A549 (cell line): ENCODE data around the gene PTPRG. TPM values are rescaled to one million over a fixed set of nuclear protein-coding genes. Genes with fewer than 3 reads are reported as not detected.

Experiments used
- ATAC-seq, 2 experiments: fragments of 200-7000 bp in 1 of 2; fragments of >200 bp in 1 of 2; cut with Nextera tagmentation in 1 of 2; cut with Tn5 transposase in 1 of 2; 3 replicates each; pipeline versions ENCODE4 v1.8.0 to v1.9.1; 2018 to 2020; ENCODE audit warnings: mild to moderate bottlenecking in 1 of 2, moderate library complexity in 1 of 2
- CTCF ChIA-PET: fragments of 300-600 bp; sonication (Branson Sonifier 250); formaldehyde crosslinking; extraction: SDS; loops from one replicate; lab custom pipeline; 2021; ENCODE audit warnings: antibody characterized with exemption, inconsistent platforms; lab: Yijun Ruan, JAX
- POLR2A ChIA-PET: fragments of 350-600 bp; formaldehyde crosslinking; extraction: SDS; loops from one replicate; lab custom pipeline; 2021; ENCODE audit warnings: antibody characterized with exemption, inconsistent platforms; lab: Yijun Ruan, JAX
- DNase-seq, 2 experiments: peaks; one replicate each; pipeline versions ENCODE4 v3.0.0 to v3.0.0-alpha.2; 2011 to 2016; ENCODE audit warnings: low read depth in 1 of 2, low spot score in 1 of 2
- FAIRE-seq: peaks from 2 replicates; lab custom pipeline; 2011; peaks lifted over from hg19 to GRCh38; lab: Jason Lieb, UNC
- H3K27ac ChIP-seq, 2 experiments: fragments of >200 bp; sonication (Bioruptor Twin); formaldehyde crosslinking; 3 replicates each; pipeline ENCODE4 v1.5.1; 2016 to 2017
- H3K4me1 ChIP-seq: fragments of >200 bp; sonication (Bioruptor Twin); formaldehyde crosslinking; 3 replicates; pipeline ENCODE4 v1.6.1; 2016
- H3K4me2 ChIP-seq: fragments of >200 bp; sonication (Bioruptor Twin); formaldehyde crosslinking; 3 replicates; pipeline ENCODE4 v1.6.1; 2016
- H3K4me3 ChIP-seq: fragments of >200 bp; sonication (Bioruptor Twin); formaldehyde crosslinking; 3 replicates; pipeline ENCODE4 v1.5.1; 2016
- H3K9me3 ChIP-seq: fragments of >200 bp; sonication (Bioruptor Twin); formaldehyde crosslinking; 3 replicates; pipeline ENCODE4 v1.6.1; 2016
- EHF ChIP-seq: fragments of 250-450 bp; sonication (Bioruptor Pico); IDR thresholded peaks from 2 replicates; pipeline ENCODE4 v1.5.0; 2020; ENCODE audit warnings: mild to moderate bottlenecking
- EP300 ChIP-seq, 2 experiments: fragments of >200 bp; sonication (Bioruptor Twin); formaldehyde crosslinking; IDR thresholded peaks; 2 replicates in 1 of 2; 3 replicates in 1 of 2; pipeline ENCODE4 v1.6.1; 2016 to 2017
- NPAS2 ChIP-seq: fragments of 250-450 bp; sonication (Bioruptor Pico); IDR thresholded peaks from 2 replicates; pipeline ENCODE4 v1.8.0; 2022; ENCODE audit warnings: mild to moderate bottlenecking, moderate library complexity, borderline replicate concordance
- NR3C1 ChIP-seq: fragments of >200 bp; sonication (Bioruptor Twin); formaldehyde crosslinking; IDR thresholded peaks from 3 replicates; pipeline ENCODE4 v1.6.1; 2017
- WGBS: methylation state at CpG from one replicate; pipeline ENCODE4 v1.1.6; 2017; ENCODE audit errors: missing lambda C conversion rate; 5-methylcytosine and 5-hydroxymethylcytosine counted together
- polyA plus RNA-seq, 4 experiments: library from polyadenylated mRNA; depleted of rRNA in 3 of 4; stranded (reverse); fragments of >200 nt; fragmentation: RNase III in 1 of 4; extraction: RNeasy Plus Mini Kit Qiagen cat#74134 plus additional on column Dnase treatment in 1 of 4; gene quantifications; 2 replicates in 3 of 4; 3 replicates in 1 of 4; pipeline ENCODE4 v1.2.3, GENCODE V29; 2011 to 2017
- TF ChIP-seq, protein P1 (sequence below): fragments of 200-600 bp; sonication (generic); IDR thresholded peaks from 2 replicates; pipeline ENCODE4 v1.6.1; 2016; ENCODE audit warnings: antibody characterized with exemption, mild to moderate bottlenecking, moderate library complexity
- TF ChIP-seq, protein P2 (sequence below): IDR thresholded peaks from 2 replicates; pipeline ENCODE4 v1.6.1; 2012
- TF ChIP-seq, protein P3 (sequence below): fragments of >200 bp; sonication (Bioruptor Twin); formaldehyde crosslinking; IDR thresholded peaks from 3 replicates; pipeline ENCODE4 v1.5.1; 2016
- TF ChIP-seq, protein P4 (sequence below): fragments of >200 bp; sonication (Bioruptor Twin); formaldehyde crosslinking; IDR thresholded peaks from 3 replicates; pipeline ENCODE4 v1.6.1; 2016
- TF ChIP-seq, protein P5 (sequence below): fragments of 250-450 bp; sonication (Bioruptor Pico); IDR thresholded peaks from 2 replicates; pipeline ENCODE4 v1.5.0; 2021; ENCODE audit warnings: mild to moderate bottlenecking, moderate library complexity, borderline replicate concordance
- TF ChIP-seq, protein P6 (sequence below): fragments of 450-650 bp; IDR thresholded peaks from 2 replicates; pipeline ENCODE4 v1.6.1; 2014; ENCODE audit warnings: antibody characterized with exemption

The PTPRG gene
- polyA plus RNA-seq, 2 of the 4 experiments (the other 2 are of a cell fraction): 4.5 to 4.8 TPM

DNA sequence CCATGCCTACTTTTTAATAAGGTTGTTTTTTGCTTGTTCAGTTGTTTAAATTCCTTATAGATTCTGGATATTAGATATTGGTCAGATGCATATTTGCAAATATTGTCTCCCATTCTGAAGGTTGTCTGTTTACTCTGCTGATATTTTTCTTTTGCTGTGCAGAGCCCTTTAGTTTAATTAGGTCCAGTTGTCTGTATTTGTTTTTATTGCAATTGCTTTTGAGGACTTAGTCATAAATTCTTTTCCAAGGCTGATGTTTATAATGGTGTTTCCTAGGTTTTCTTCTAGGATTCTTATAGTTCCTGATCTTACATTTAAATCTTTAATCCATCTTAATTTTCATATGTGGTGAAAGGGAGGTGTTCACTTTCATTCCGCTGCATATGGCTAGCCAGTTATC, 77.4 kb downstream of the PTPRG start (continued):
- TF ChIP-seq, protein P1, sequence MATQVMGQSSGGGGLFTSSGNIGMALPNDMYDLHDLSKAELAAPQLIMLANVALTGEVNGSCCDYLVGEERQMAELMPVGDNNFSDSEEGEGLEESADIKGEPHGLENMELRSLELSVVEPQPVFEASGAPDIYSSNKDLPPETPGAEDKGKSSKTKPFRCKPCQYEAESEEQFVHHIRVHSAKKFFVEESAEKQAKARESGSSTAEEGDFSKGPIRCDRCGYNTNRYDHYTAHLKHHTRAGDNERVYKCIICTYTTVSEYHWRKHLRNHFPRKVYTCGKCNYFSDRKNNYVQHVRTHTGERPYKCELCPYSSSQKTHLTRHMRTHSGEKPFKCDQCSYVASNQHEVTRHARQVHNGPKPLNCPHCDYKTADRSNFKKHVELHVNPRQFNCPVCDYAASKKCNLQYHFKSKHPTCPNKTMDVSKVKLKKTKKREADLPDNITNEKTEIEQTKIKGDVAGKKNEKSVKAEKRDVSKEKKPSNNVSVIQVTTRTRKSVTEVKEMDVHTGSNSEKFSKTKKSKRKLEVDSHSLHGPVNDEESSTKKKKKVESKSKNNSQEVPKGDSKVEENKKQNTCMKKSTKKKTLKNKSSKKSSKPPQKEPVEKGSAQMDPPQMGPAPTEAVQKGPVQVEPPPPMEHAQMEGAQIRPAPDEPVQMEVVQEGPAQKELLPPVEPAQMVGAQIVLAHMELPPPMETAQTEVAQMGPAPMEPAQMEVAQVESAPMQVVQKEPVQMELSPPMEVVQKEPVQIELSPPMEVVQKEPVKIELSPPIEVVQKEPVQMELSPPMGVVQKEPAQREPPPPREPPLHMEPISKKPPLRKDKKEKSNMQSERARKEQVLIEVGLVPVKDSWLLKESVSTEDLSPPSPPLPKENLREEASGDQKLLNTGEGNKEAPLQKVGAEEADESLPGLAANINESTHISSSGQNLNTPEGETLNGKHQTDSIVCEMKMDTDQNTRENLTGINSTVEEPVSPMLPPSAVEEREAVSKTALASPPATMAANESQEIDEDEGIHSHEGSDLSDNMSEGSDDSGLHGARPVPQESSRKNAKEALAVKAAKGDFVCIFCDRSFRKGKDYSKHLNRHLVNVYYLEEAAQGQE: no peak

DNA sequence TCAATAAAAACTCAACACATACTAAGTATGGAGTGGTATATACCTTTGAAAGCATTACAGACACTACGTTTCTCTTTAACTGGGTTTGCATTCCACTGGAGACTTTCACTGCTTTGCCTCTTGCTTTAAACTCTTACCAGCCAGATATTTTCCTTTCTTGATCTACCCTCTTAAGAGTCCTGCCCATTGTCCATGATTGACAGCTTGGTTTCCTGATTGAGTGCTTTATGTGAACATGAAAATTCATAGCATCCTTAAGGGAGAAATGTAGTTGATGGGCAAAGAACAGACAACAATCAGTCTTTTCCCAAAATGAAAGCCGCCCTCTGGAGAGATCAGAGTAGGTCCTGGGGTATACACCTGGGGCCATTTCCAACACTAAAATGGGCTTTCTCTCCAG, 78.6 kb downstream of the PTPRG start:
- POLR2A ChIA-PET: no interaction called here
- TF ChIP-seq EHF (CRISPR knock-in tag): no peak
- TF ChIP-seq, protein P2, sequence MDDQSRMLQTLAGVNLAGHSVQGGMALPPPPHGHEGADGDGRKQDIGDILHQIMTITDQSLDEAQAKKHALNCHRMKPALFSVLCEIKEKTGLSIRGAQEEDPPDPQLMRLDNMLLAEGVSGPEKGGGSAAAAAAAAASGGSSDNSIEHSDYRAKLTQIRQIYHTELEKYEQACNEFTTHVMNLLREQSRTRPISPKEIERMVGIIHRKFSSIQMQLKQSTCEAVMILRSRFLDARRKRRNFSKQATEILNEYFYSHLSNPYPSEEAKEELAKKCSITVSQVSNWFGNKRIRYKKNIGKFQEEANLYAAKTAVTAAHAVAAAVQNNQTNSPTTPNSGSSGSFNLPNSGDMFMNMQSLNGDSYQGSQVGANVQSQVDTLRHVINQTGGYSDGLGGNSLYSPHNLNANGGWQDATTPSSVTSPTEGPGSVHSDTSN: no peak
- TF ChIP-seq EP300 (IDR thresholded peaks at IDR 0.05): no peak
- no peak for TF ChIP-seq NR3C1
- TF ChIP-seq, protein P3, sequence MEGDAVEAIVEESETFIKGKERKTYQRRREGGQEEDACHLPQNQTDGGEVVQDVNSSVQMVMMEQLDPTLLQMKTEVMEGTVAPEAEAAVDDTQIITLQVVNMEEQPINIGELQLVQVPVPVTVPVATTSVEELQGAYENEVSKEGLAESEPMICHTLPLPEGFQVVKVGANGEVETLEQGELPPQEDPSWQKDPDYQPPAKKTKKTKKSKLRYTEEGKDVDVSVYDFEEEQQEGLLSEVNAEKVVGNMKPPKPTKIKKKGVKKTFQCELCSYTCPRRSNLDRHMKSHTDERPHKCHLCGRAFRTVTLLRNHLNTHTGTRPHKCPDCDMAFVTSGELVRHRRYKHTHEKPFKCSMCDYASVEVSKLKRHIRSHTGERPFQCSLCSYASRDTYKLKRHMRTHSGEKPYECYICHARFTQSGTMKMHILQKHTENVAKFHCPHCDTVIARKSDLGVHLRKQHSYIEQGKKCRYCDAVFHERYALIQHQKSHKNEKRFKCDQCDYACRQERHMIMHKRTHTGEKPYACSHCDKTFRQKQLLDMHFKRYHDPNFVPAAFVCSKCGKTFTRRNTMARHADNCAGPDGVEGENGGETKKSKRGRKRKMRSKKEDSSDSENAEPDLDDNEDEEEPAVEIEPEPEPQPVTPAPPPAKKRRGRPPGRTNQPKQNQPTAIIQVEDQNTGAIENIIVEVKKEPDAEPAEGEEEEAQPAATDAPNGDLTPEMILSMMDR: no peak
- TF ChIP-seq NPAS2 (CRISPR knock-in tag): no peak
- TF ChIP-seq, protein P4, sequence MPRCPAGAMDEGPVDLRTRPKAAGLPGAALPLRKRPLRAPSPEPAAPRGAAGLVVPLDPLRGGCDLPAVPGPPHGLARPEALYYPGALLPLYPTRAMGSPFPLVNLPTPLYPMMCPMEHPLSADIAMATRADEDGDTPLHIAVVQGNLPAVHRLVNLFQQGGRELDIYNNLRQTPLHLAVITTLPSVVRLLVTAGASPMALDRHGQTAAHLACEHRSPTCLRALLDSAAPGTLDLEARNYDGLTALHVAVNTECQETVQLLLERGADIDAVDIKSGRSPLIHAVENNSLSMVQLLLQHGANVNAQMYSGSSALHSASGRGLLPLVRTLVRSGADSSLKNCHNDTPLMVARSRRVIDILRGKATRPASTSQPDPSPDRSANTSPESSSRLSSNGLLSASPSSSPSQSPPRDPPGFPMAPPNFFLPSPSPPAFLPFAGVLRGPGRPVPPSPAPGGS: no peak
- TF ChIP-seq, all 56 proteins: peak for 0
- Histone ChIP-seq H3K9me3 (peaks cover 3% of the 10 kb centered on the region; the same call in 1 of the 3 replicates), H3K4me3 (no peak overlapping the region), H3K4me1 (peaks cover 14% of the 10 kb centered on the region; the same call in 1 of the 3 replicates), H3K4me2 (no peak overlapping the region), H3K27ac (no peak overlapping the region)
- WGBS: 62% methylated on average over 2 of the region's 2 CpGs
- no peak for FAIRE-seq
- ATAC-seq: no peak
- DNase-seq: no peak
- CTCF ChIA-PET: no interaction called here

DNA sequence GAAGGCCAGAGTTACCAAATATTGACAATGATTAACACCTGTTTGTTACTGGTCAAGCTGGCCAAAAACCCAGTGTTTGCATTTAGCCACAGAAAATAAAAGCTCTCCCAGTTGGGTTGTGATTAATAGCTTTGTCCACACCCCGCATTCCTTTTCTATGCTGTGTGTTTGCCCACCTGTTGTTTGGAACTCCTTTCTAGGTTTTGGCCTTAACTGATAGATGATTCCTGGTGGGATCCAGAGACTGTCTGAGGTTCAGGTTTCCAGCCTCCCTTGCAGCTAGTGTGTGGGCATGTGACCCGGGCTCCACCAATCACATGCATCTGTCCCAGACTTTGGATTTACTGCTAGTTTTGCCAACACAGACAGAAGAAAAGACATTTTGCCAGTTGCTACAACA, 83.8 kb downstream of the PTPRG start:
- CTCF ChIA-PET: no interaction called here
- no peak overlapping the region for H3K4me3 ChIP-seq
- H3K9me3 ChIP-seq: peaks cover 9% of the 10 kb centered on the region; the same call in 2 of the 3 replicates
- TF ChIP-seq, protein P5, sequence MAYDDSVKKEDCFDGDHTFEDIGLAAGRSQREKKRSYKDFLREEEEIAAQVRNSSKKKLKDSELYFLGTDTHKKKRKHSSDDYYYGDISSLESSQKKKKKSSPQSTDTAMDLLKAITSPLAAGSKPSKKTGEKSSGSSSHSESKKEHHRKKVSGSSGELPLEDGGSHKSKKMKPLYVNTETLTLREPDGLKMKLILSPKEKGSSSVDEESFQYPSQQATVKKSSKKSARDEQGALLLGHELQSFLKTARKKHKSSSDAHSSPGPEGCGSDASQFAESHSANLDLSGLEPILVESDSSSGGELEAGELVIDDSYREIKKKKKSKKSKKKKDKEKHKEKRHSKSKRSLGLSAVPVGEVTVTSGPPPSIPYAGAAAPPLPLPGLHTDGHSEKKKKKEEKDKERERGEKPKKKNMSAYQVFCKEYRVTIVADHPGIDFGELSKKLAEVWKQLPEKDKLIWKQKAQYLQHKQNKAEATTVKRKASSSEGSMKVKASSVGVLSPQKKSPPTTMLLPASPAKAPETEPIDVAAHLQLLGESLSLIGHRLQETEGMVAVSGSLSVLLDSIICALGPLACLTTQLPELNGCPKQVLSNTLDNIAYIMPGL (CRISPR knock-in tag): no peak
- TF ChIP-seq, protein P6, sequence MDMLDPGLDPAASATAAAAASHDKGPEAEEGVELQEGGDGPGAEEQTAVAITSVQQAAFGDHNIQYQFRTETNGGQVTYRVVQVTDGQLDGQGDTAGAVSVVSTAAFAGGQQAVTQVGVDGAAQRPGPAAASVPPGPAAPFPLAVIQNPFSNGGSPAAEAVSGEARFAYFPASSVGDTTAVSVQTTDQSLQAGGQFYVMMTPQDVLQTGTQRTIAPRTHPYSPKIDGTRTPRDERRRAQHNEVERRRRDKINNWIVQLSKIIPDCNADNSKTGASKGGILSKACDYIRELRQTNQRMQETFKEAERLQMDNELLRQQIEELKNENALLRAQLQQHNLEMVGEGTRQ: peak; percentile 61
- POLR2A ChIA-PET: no interaction called here
- no peak overlapping the region for H3K4me2 ChIP-seq
- DNase-seq (peak; percentile 9 to 20), FAIRE-seq (no peak), ATAC-seq (no peak)
- WGBS: 47% methylated on average over 2 of the region's 2 CpGs
- no peaks in the 10 kb centered on the region for H3K4me1 ChIP-seq
- no peak overlapping the region for H3K27ac ChIP-seq
